GM12801 (cell line): ENCODE measurements around the gene GPR156.

Experiments
- CTCF ChIP-seq: IDR thresholded peaks from one replicate; pipeline ENCODE4 v1.5.1; 2011; ENCODE audit warnings: control low read depth; ENCODE audit not compliant: insufficient read length; ENCODE audit errors: extremely low read depth

The GPR156 gene

GRCh38 chr3:120264963-120265362, 20.1 kb downstream of the GPR156 start:
- TF ChIP-seq CTCF, result no peak

- no peak for TF ChIP-seq CTCF
Observed at GRCh38 chr3:120263792-120264191, 21.2 kb downstream of the GPR156 start.

- TF ChIP-seq CTCF, result no peak
Observed at GRCh38 chr3:120258009-120258408, 27.0 kb downstream of the GPR156 start.

GRCh38 chr3:120245386-120245785, 39.6 kb downstream of the GPR156 start:
- TF ChIP-seq CTCF, result no peak

GRCh38 chr3:120244834-120245225, 40.2 kb downstream of the GPR156 start:
- TF ChIP-seq CTCF, result no peak

- no peak for TF ChIP-seq CTCF
Observed at GRCh38 chr3:120239644-120240043, 45.4 kb downstream of the GPR156 start.

- no peak for TF ChIP-seq CTCF
Observed at GRCh38 chr3:120227710-120228347, 57.2 kb downstream of the GPR156 start.
